GM19452 (cell line): Measurements from ENCODE around the gene NDUFA11.
"Not testable (repeated sequence)": the region's sequence is repeated elsewhere in the genome, so short reads cannot be mapped to it uniquely, and the experiment has no call there.

Source experiments
- ATAC-seq: cut with Tn5 transposase; IDR thresholded peaks from one replicate; pipeline ENCODE4 v1.9.1; 2021; ENCODE audit not compliant: unreplicated experiment

The NDUFA11 gene

DNA sequence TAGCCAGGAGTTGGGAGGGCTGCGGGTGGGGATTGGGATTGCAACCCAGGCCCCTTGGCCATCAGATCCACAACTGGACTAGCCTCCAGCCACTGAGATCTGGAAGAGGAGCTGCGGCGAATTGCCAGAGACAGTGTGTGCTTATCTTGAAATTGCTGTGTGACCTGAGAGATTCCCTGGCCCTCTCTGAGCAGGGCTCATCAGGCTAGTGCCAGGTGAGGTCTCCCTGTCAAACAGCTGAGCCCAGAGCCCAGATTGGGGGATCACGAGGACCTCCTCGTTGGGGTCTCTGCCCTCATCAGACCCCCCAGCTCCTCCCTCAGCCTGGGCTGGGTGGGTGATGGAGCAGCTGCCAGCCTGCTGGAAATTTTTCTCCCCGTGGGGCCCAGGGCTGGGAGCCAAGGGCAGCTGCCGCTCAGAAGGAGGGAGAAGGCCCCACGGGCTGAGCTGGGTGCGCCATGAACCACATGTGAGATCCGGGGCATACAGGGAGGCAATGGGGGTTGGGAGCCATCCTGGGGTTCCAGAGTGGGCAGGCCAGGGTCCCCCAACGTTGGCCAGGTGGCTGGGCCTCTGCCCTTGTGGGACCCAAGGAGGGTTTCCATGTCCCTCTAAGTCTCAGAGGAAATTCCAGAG is 40.4 kb downstream of the NDUFA11 start:
- no peak for ATAC-seq

DNA sequence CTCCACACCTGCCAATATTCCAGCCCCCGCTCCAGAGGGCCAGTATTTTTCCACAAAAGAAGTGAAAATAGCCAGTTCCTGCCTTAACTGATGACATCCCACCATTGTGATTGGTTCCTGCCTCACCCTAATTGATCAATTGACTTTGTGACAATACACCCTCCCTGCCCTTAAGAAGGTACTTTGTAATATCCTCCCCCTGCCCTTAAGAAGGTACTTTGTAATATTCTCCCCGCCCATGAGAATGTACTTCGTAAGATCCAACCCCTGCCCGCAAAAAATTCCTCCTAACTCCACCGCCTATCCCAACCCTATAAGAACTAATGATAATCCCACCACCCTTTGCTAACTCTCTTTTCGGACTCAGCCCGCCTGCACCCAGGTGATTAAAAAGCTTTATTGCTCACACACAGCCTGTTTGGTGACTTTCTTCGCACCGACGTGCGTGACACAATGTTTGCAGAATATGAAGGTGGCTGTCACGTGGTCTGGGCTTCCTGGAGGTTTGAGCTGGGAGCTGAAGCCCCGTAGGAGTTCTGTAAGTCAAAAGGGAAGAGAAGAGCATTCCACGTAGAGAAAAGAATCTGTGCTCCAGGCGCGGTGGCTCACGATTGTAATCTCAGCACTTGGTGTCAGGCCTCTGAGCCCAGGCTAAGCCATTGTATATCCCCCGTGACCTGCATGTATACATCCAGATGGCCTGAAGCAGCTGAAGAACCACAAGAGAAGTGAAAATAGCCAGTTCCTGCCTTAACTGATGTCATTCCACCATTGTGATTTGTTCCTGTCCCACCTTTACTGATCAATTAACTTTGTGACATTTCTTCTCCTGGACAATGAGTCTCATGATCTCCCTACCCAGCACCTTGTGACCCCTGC is 46.1 kb downstream of the NDUFA11 start:
- no peak for ATAC-seq

DNA sequence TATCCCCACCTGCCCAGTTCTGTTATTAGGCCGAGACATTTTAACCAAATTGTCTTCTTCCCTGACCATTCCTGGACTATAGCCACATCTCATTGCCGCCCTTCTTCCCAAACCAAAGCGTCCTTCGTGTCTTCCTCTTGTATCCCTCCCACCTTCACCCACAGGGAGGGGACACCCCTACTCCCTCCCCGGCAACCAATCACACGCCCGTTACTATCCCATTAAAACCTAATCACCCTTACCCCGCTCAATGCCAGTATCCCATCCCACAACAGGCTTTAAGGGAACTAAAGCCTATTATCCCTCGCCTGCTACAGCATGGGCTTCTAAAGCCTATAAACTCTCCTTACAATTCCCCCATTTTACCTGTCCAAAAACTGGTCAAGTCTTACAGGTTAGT is 48.4 kb downstream of the NDUFA11 start:
- not testable (repeated sequence) for ATAC-seq

DNA sequence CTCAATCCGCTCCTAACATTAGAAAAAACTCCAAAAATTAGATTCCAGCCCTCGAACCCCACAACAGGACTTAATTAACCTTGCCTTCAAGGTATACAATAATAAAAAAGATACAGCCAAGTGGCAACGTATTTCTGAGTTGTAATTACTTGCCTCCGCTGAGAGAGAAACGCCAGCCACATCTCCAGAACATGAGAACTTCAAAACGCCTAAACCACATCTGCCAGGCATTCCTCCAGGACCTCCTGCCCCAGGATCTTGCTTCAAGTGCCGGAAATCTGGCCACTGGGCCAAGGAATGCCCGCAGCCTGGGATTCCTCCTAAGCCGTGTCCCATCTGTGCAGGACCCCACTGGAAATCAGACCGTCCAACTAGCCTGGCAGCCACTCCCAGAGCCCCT is 49.5 kb downstream of the NDUFA11 start:
- ATAC-seq, result not testable (repeated sequence)

DNA sequence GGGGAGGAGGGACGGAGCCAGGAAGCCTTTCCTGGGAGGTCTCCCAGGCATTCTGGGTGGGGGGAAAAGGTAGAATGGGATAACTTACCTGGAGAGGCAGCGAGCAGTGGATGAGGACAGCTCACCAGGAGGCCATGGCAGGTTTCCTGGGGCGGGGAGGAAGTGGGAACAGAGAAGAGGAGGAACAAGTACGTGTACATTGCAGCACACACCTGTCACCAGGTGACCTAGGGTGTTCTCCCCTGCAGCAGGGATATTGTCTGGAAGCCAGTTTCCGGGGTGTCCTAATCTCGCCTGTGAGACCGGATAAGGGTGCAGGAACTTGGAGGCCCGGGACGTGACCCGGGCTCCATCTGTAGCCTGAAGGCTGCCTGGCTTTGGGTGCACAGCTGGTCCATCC is 52.3 kb downstream of the NDUFA11 start, which contains the start of gene FUT3:
Gene FUT3, minus strand, starts transcription at position 148 of the 400 bp plus-strand sequence.
- no peak for ATAC-seq

DNA sequence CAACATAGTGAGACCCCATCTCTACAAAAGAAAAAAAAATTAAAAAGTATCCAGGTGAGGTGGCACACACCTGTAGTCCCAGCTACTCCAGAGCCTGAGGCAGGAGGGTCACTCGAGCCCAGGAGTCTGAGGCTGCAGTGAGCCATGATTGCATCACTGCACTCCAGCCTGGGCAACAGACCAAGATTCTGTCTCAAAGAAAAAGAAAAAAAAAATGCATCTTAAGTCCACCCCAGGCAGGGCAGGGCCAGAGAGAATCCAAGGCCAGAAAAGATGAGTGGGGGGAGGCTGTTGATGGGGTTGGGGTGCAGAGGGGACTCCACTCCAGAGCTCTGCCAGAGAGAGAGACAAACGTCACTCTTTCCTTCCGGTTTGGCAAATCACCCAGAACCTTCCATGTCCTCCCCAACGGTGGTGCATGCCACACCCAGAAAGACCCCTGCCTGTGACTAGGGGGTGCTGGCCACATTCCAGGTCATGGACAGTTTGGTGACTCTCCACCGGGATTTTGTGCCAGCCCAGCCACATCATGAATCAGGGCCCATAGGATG is 52.8 kb downstream of the NDUFA11 start:
- ATAC-seq, result no peak

DNA sequence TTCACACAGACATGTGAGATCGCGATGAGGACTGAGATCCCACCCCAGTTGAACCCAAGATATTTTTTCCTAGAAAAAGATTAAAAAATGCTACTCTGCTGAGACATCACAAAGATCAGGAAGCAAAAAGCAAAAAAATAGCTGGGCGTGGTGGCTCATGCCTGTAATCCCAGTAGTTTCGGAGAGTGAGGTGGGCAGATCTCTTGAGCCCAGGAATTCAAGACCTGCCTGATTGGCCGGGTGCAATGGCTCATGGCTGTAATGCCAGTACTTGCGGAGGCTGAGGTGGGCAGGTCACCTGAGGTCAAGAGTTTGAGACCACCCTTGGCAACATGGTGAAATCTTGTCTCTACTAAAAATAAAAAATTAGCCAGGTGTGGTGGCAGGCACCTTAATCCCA is 53.4 kb downstream of the NDUFA11 start:
- no peak for ATAC-seq

DNA sequence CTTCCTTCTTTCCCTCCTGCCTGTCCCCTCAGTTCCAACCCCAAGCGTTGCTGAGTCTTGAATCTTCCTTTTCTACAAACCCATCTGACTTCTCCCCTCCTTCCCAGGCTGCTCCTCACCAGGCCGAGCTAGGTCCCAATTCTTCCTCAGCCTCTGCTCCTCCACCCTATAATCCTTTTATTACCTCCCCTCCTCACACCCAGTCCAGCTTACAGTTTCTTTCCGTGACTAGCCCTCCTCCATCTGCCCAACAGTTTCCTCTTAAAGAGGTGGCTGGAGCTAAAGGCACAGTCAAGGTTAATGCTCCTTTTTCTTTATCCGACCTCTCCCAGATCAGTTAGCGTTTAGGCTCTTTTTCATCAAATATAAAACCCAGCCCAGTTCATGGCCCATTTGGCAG is 55.0 kb downstream of the NDUFA11 start:
- ATAC-seq, result not testable (repeated sequence)

DNA sequence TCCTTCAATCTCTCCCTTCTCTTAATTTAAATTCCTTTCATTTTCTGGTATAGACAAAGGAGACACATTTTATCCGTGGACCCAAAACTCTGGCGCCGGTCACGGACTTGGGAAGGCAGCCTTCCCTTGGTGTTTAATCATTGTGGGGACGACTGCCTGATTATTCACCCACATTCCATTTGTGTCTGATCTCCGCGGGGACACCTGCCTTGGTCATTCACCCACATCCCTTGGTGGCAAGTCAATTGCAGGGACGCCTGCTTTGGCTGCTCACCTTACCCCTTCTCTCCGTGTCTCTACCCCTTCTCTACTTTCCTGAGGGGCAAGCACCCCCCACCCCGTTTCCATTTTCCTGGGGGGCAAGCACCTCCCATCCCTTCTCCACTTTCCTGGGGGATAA is 55.7 kb downstream of the NDUFA11 start:
- not testable (repeated sequence) for ATAC-seq
